Activated CD8-positive, alpha-beta memory T cell treated with anti-CD3 and anti-CD28 coated beads, Interleukin-2, amount 10 ng/mL, durations not matched to agents 7 days and 5 days (primary cell): ENCODE data around the gene ACADS. TPM values are rescaled to one million over a fixed set of nuclear protein-coding genes. Genes with fewer than 3 reads are reported as not detected.

Experiments used
- ATAC-seq: fragments of 150-1000 bp; cut with Tn5 transposase; one replicate; pipeline ENCODE4 v1.10.0; 2021; ENCODE audit warnings: moderate library complexity
- CTCF ChIA-PET: fragments of 350-600 bp; sonication (Branson Sonifier 250); formaldehyde crosslinking; loops from one replicate; lab custom pipeline; 2021; ENCODE audit warnings: antibody characterized with exemption; lab: Charles Lee
- DNase-seq: peaks from one replicate; pipeline ENCODE4 v3.0.0-alpha.2; 2020
- H3K27ac Mint-ChIP-seq: one replicate; pipeline ENCODE4 v1.8.0; 2021; ENCODE audit warnings: mild to moderate bottlenecking, mixed read lengths
- H3K27me3 Mint-ChIP-seq: one replicate; pipeline ENCODE4 v1.8.0; 2021; ENCODE audit warnings: mixed read lengths
- H3K36me3 Mint-ChIP-seq: one replicate; pipeline ENCODE4 v1.8.0; 2021; ENCODE audit warnings: mild to moderate bottlenecking, mixed read lengths
- H3K4me1 Mint-ChIP-seq: one replicate; pipeline ENCODE4 v1.8.0; 2021; ENCODE audit warnings: mixed read lengths
- H3K4me3 Mint-ChIP-seq: one replicate; pipeline ENCODE4 v1.8.0; 2021; ENCODE audit warnings: mild to moderate bottlenecking, moderate library complexity, mixed read lengths
- H3K9me3 Mint-ChIP-seq: one replicate; pipeline ENCODE4 v1.8.0; 2022; ENCODE audit warnings: low read depth, mixed read lengths
- total RNA-seq, 2 experiments: library from RNA; stranded (reverse); gene quantifications; one replicate each; pipeline ENCODE4 v1.2.3, GENCODE V29; 2021

The ACADS gene
- total RNA-seq, 2 experiments from 2014 or later, result 14.6 to 17.6 TPM

DNA sequence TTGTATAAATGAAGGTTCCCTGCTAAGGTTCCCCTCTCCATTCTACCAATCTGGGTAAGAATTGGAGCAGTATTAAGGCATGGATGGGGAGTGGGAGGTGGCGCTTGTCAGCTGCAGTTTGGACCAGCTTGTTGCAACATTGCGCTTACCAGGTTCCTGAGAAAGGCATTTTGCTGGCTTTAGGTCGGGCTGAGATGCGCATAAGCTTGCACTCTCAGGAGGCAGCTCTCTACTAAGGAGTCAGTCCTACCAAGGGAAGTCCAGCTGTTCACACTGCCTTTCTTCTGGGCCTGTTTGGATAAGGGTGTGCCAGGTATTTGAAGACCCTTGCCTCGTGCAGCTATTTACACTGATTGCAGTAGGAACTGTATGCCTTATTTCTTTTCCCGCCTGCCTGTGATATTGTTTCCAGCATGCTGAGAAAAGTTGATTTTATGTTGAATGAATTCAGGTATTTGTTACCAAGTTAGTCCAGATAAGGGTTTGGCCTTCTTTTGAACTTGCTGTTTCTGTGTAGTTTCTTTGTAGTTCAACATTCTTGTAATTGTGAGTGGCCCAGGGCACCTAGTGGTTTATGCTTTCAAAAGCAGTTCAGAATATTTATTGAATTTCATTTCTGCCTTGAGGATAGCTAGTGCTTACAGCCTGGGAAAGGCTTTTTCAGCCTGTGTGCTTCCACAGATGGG, 36.1 kb upstream of the ACADS start:
- Mint-ChIP-seq H3K4me1 (peaks cover 57% of the 10 kb centered on the region), H3K36me3 (peaks cover 8% of the 10 kb centered on the region), H3K27me3 (no peaks in the 10 kb centered on the region), H3K9me3 (no peaks in the 10 kb centered on the region), H3K27ac (no peak overlapping the region), H3K4me3 (peak overlapping the region; percentile 88)
- CTCF ChIA-PET, result interaction anchor here (1.2 to 7.4 kb wide), 2 partner anchors 9 to 41 kb away, joined by 3 to 55 read pairs; no protein-coding TSS in a partner anchor
- no peak for ATAC-seq
- DNase-seq, result no peak

DNA sequence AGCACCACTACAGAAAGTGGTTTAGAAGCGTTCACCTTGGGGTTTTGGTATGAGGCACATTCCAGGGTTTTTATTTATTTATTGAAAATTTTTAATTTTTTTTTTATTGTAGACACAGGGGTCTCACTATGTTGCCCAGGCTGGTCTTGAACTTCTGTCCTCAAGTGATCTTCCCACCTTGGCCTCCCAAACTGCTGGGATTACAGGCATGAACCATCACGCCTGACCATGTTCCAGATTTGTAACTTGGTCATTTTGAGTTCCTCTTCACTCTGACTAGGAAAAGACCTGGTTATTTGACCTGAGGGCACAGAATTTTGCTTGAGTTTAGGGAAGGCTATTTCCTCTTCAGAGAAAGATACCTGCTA, 35.6 kb upstream of the ACADS start:
- H3K27ac Mint-ChIP-seq, result no peak overlapping the region
- H3K4me3 Mint-ChIP-seq, result no peak overlapping the region
- no peaks in the 10 kb centered on the region for H3K9me3 Mint-ChIP-seq
- H3K36me3 Mint-ChIP-seq, result peaks cover 13% of the 10 kb centered on the region
- H3K27me3 Mint-ChIP-seq, result no peaks in the 10 kb centered on the region
- ATAC-seq, result no peak
- peaks cover 52% of the 10 kb centered on the region for H3K4me1 Mint-ChIP-seq
- CTCF ChIA-PET, result interaction anchor here (0.7 to 7.4 kb wide), 3 partner anchors 9 to 282 kb away, joined by 3 to 55 read pairs (median 3); no protein-coding TSS in a partner anchor
- DNase-seq, result no peak

DNA sequence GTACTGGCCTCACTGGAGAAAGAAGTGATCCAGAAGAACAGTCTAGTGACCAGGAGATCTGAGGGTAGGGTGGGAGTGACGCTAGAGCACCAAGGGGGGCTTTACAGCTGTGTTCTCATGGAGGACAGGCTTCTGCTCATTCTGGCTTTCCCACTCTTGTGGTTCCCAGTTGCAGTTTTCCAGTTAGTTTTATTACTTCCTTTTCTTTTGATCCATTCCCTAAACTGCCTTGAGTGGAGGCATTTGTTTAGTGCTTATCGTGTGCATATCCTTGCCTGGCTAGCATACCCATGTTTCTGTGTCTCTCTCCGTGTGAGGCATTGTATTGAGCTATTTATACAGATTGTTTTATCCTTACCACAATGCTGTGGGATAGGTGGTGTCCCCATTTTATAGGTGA, 34.6 kb upstream of the ACADS start:
- no peak for ATAC-seq
- H3K27me3 Mint-ChIP-seq, result no peaks in the 10 kb centered on the region
- H3K27ac Mint-ChIP-seq, result peak overlapping the region; percentile 20
- DNase-seq, result no peak
- CTCF ChIA-PET, result interaction anchor here (7.4 kb wide), 1 partner anchor 43 kb away, joined by 55 read pairs; no protein-coding TSS in a partner anchor
- no peaks in the 10 kb centered on the region for H3K9me3 Mint-ChIP-seq
- no peak overlapping the region for H3K4me3 Mint-ChIP-seq
- H3K4me1 Mint-ChIP-seq, result peaks cover 47% of the 10 kb centered on the region
- H3K36me3 Mint-ChIP-seq, result peaks cover 18% of the 10 kb centered on the region

DNA sequence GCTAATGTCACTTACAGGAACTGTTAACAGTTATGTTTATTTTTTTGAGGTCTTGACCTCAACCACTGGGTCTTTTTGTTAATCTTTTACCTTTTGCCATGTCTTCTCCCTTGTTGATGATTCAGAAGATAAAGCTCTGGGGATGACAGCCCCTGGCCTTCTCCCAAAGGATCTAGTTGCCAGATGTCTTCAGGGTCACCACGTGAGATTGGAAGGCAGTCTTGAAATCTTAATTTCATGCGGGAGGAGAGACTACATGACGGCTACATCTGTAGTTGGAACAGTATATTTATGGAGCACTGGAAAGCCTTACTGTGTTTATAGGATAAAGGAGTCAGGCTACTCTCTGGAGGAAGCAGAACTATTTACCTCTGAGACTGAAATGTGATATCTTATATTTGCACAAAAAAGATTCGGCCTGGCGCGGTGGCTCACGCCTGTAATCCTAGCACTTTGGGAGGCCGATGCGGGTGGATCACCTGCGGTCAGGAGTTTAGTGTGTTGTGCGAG, 33.0 kb upstream of the ACADS start:
- no peaks in the 10 kb centered on the region for H3K9me3 Mint-ChIP-seq
- H3K27ac Mint-ChIP-seq, result peak overlapping the region; percentile 16
- peaks cover 30% of the 10 kb centered on the region for H3K36me3 Mint-ChIP-seq
- H3K27me3 Mint-ChIP-seq, result no peaks in the 10 kb centered on the region
- CTCF ChIA-PET, result interaction anchor here (7.4 kb wide), 1 partner anchor 44 kb away, joined by 55 read pairs; no protein-coding TSS in a partner anchor
- ATAC-seq (no peak), DNase-seq (no peak)
- no peak overlapping the region for H3K4me3 Mint-ChIP-seq
- peaks cover 47% of the 10 kb centered on the region for H3K4me1 Mint-ChIP-seq

DNA sequence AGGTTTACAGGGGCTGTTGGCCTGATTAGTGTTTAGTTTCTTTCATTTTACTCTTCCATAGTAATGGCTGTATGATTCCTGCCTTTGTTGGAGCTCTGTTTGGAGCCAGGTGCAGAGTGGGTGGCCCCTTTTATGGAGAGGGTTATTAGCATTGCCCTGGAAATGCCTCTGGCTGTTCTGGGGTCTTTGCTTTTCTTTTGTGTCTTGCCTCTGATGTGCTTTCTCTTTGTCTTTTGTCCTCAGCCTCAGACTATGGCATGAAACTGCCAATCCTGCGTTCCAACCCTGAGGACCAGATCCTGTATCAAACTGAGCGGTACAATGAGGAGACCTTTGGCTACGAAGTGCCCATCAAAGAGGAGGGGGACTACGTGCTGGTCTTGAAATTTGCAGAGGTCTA, 31.8 kb upstream of the ACADS start:
- peaks cover 38% of the 10 kb centered on the region for H3K4me1 Mint-ChIP-seq
- H3K27me3 Mint-ChIP-seq, result no peaks in the 10 kb centered on the region
- ATAC-seq (no peak), DNase-seq (no peak)
- H3K36me3 Mint-ChIP-seq, result peaks cover 31% of the 10 kb centered on the region
- H3K4me3 Mint-ChIP-seq, result no peak overlapping the region
- CTCF ChIA-PET, result no interaction called here
- no peaks in the 10 kb centered on the region for H3K9me3 Mint-ChIP-seq
- H3K27ac Mint-ChIP-seq, result no peak overlapping the region

DNA sequence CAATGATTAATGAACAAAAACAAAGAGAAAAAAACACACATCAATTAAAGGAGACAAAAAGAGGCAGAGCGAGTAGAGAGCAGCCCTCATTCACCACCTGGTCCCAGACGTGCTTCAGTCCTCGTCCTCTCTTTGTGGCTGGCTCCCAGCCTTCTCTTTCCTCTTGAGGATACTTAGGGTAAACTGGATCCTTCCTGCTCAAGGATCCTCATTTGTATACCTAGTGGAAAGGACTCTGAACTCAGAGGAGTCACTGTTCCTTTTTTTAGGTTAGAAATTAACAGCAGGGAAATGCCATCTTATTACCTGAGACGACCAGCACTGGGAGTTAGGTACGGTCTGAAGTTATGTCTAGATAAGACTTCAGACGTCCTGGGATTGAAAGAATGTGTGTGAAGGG, 29.0 kb upstream of the ACADS start:
- ATAC-seq, result no peak
- Mint-ChIP-seq H3K27ac (no peak overlapping the region), H3K27me3 (no peaks in the 10 kb centered on the region), H3K36me3 (peaks cover 33% of the 10 kb centered on the region), H3K4me1 (peaks cover 12% of the 10 kb centered on the region), H3K4me3 (no peak overlapping the region), H3K9me3 (no peaks in the 10 kb centered on the region)
- DNase-seq, result no peak
- CTCF ChIA-PET, result no interaction called here

DNA sequence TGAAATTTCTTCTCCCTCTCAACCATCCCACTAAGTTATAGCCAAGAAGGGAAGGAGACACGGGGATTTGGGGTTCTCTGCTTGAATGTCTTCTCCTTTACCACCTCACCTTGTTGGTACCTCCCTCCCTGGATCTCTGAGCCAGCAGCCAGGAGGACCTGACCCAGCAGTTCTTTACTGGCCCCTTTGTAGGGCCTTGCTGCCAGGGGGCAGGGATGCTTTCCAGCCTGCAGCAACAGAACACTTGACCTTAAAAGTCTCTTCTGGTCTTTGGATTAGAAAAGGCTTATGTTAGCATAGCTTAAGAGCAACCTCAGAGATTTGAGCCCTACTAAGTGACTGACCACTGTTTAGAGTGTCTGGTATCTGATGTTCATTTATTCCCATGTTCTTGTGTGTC, 28.3 kb upstream of the ACADS start:
- DNase-seq, result no peak
- no peaks in the 10 kb centered on the region for H3K27me3 Mint-ChIP-seq
- no peak overlapping the region for H3K27ac Mint-ChIP-seq
- H3K4me3 Mint-ChIP-seq, result no peak overlapping the region
- peaks cover 35% of the 10 kb centered on the region for H3K36me3 Mint-ChIP-seq
- no peaks in the 10 kb centered on the region for H3K9me3 Mint-ChIP-seq
- CTCF ChIA-PET, result interaction anchor here (1.0 to 1.3 kb wide), 2 partner anchors 20 to 48 kb away, joined by 3 to 6 read pairs; no protein-coding TSS in a partner anchor
- ATAC-seq, result no peak
- peaks cover 8% of the 10 kb centered on the region for H3K4me1 Mint-ChIP-seq

DNA sequence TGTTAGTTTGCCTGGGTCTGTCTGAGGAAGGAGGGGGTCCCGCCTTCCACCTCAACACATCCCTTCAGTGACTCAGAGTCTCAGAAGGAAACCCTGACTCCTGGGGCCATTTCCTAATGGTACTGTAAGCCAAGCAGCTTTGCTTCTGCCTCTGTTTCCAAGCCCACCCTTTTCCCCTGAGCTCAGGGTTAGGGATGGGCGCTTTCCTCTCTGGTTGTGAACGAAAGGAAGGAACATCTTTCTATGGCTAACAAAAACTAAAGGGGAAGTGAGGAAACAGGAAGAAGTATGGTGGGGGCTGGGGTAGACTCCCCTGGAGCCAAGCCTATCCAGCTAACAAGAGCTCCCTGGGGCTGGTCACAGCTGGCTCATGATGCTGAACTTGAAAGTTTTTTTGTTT, 27.0 kb upstream of the ACADS start:
- CTCF ChIA-PET, result interaction anchor here (0.6 to 1.3 kb wide), 7 partner anchors 9 to 202 kb away, joined by 3 to 6 read pairs (median 3); no protein-coding TSS in a partner anchor
- no peaks in the 10 kb centered on the region for H3K27me3 Mint-ChIP-seq
- ATAC-seq (no peak), DNase-seq (no peak)
- no peaks in the 10 kb centered on the region for H3K9me3 Mint-ChIP-seq
- H3K4me3 Mint-ChIP-seq, result no peak overlapping the region
- H3K4me1 Mint-ChIP-seq, result peaks cover 3% of the 10 kb centered on the region
- peak overlapping the region; percentile 10 for H3K27ac Mint-ChIP-seq
- H3K36me3 Mint-ChIP-seq, result peaks cover 35% of the 10 kb centered on the region

DNA sequence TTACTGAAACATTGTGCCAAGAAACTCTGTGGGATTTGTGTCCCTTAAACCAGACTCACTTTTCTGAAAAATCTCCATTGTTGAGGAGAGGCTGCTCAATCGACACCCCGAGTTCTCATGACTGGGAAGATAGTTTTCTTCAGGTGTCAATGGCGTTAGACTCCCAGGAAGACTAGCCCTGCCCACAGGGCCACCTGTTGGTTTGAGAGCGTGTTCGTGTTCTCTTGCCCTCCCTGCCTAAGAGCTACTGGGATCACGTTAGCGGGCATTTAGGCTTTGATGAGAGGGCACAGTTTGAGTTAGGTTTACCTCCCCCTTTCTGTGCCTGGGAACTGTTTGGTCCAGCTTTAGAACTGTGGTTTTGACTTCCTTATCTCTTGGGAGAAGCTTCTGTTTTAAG, 26.1 kb upstream of the ACADS start:
- ATAC-seq (no peak), DNase-seq (no peak)
- Mint-ChIP-seq H3K9me3 (no peaks in the 10 kb centered on the region), H3K4me3 (no peak overlapping the region), H3K27me3 (no peaks in the 10 kb centered on the region), H3K4me1 (peaks cover 3% of the 10 kb centered on the region), H3K27ac (no peak overlapping the region), H3K36me3 (peaks cover 29% of the 10 kb centered on the region)
- CTCF ChIA-PET, result interaction anchor here (1.1 to 2.3 kb wide), 2 partner anchors 10 to 53 kb away, joined by 3 to 6 read pairs; no protein-coding TSS in a partner anchor

DNA sequence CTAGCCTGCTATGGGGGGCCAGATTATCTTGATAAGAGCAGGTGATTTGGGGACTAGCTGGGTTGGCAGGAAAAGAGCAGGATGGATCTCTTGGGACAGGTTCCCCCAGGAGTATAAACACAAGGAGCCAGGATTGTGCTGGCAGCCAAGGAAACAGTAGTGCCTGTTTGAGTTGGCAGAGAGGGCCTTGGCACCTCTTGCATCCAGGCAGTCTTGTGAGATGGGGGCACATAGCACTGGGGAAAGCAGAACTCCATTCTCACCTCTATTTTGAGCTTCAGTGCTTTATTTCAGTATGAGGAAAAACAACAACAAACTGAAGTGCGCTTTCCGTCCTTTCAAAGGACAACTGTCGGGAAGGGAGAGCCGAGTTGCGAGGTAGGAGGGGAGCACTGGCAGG, 24.7 kb upstream of the ACADS start:
- H3K4me1 Mint-ChIP-seq, result peaks cover 3% of the 10 kb centered on the region
- peaks cover 19% of the 10 kb centered on the region for H3K36me3 Mint-ChIP-seq
- no peak for DNase-seq
- no peak for ATAC-seq
- CTCF ChIA-PET, result interaction anchor here (1.2 to 2.3 kb wide), 4 partner anchors 9 to 54 kb away, joined by 4 to 6 read pairs (median 6); partner anchors contain the start of gene UNC119B
- no peak overlapping the region for H3K27ac Mint-ChIP-seq
- H3K27me3 Mint-ChIP-seq, result no peaks in the 10 kb centered on the region
- no peak overlapping the region for H3K4me3 Mint-ChIP-seq
- no peaks in the 10 kb centered on the region for H3K9me3 Mint-ChIP-seq

DNA sequence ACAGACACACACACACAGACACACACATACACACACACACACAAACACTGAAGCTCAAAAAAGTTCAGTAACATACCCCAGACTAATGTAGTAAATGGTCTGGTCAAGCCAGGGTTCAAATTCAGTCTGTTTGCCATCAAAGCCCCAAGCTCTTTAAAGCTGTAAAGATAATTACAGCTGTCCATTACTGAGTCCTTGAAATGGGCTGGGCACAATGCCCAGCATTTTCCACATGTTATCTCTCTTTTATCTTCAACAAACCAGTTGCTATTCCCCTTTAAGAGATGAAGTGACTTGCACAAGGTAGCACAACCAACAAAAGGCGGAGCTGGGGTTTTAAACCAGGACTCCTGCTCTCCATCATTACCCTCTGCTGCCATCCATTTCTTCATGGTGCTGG, 23.0 kb upstream of the ACADS start:
- Mint-ChIP-seq H3K9me3 (no peaks in the 10 kb centered on the region), H3K4me1 (peaks cover 3% of the 10 kb centered on the region), H3K27ac (no peak overlapping the region), H3K36me3 (peaks cover 8% of the 10 kb centered on the region), H3K27me3 (no peaks in the 10 kb centered on the region), H3K4me3 (no peak overlapping the region)
- CTCF ChIA-PET, result interaction anchor here (0.8 to 2.0 kb wide), 2 partner anchors 14 to 33 kb away, joined by 3 to 5 read pairs; no protein-coding TSS in a partner anchor
- ATAC-seq (no peak), DNase-seq (no peak)

DNA sequence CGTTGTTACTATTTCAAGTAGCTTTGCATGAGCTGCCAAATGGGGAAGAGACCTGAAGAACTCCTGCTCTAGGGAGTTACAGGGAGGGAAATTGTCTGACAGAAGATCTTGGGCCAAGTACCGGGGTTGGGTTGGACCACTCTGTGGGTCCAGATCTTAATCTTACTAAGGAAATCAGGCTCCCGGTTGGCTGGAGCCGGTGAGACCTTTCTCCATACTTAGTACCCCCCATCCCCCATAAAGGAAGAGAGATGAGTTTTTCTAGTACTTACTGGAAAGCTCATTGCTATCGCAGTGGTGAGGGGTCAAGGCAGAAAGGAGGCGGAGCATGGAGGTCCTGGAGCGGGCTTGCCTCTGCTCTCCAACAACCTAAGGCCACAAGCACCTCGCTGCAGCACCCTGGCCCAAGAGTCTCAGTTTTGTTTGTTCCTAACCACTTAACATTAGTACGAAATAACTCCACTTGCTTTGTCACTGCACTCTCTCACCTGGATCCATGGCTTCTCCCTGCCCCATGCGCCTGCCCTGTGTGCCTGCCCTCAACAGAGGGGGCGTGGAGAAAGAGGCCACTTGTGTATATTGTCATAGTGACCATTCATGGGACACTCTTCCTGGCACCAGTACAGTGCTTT, 22.2 kb upstream of the ACADS start:
- CTCF ChIA-PET, result interaction anchor here (0.8 kb wide), 1 partner anchor 15 kb away, joined by 3 read pairs; no protein-coding TSS in a partner anchor
- Mint-ChIP-seq H3K27ac (no peak overlapping the region), H3K9me3 (no peaks in the 10 kb centered on the region), H3K4me1 (peaks cover 5% of the 10 kb centered on the region), H3K36me3 (peaks cover 8% of the 10 kb centered on the region), H3K4me3 (no peak overlapping the region), H3K27me3 (no peaks in the 10 kb centered on the region)
- ATAC-seq (no peak), DNase-seq (no peak)

DNA sequence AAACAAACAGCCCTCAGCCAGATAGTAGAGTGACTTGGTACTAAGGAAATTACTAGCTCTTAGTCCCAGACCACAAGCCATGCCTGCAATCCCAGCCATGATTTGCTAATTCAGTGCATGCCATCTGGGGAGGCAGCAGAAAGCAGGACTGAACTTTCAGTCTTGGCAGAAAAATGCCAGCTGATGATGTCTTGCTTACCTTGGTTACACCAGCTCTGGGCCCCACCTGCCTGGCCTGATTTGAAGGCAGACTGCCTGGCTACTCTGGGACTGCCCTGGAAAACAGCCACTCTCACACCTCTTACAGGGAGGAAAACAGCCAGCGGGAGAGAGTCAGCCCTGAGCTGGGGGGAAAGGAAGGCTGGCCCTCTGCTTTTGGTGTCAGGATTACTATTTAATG, 20.0 kb upstream of the ACADS start:
- Mint-ChIP-seq H3K4me3 (no peak overlapping the region), H3K27ac (no peak overlapping the region), H3K36me3 (peaks cover 8% of the 10 kb centered on the region), H3K9me3 (no peaks in the 10 kb centered on the region), H3K27me3 (no peaks in the 10 kb centered on the region), H3K4me1 (peaks cover 17% of the 10 kb centered on the region)
- DNase-seq, result no peak
- ATAC-seq, result no peak
- CTCF ChIA-PET, result interaction anchor here (1.0 to 1.2 kb wide), 2 partner anchors 56 to 123 kb away, joined by 4 to 5 read pairs; no protein-coding TSS in a partner anchor
